ENCODE results near the gene RHOV.

DNA sequence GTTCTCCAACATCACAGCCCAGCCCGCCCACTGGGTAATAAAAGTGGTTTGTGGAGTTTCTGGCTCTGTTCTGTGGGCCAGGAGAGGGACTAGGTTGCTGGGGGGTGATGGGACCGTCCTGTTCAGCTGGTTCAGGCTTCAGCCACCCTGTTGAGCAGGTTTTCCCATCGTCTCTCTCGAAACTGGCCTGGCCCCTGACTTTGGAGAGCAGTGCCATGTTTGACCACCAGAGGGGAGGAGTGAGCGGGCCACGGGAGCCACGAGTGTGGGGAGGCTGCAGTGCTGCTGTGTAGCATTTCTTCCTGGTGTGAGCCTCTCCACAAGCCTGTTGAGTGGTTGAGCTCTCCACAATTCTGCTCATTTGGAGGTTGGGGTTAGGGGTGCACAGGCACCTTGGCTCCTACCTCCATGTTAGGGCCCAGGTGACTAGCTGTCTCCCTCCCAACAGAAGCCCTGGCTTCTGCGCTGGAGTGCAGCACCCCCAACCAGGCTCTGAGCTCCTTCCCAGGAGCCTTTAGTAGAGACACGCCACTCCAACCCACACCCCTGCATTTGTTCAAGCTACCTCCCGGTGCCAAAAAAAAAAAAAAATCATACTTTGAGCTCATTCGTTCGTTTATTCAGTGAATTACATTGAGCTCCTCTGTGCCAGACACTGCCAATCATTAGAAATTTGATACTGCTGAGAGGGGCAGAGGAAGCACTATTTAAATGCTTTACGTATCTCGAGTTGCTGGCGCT, 16.3 kb downstream of the RHOV start:
- TF ChIP-seq EZH2 (IDR thresholded peaks at IDR 0.05; ENCODE audit: insufficient read depth, poor library complexity, severe bottlenecking) (no peak), EZH2phosphoT487 (IDR thresholded peaks at IDR 0.05; ENCODE audit: insufficient read depth, low read depth) (no peak)

All from GM23248 (cell line).